Heart left ventricle (tissue), 16 donors: ENCODE results near the gene ZBTB4. TPM values are rescaled to one million over a fixed set of nuclear protein-coding genes. Genes with fewer than 3 reads are reported as not detected.
A peak's percentile ranks its signal among the peaks of the same experiment; 100 is the strongest.

Experiments
- ATAC-seq, 4 donors: fragments of 200-7000 bp; cut with Tn5 transposase; one replicate each; pipeline ENCODE4 v1.9.1; 2020 to 2022; ENCODE audit warnings: moderate library complexity in 4 of 4, mild to moderate bottlenecking in 3 of 4, moderate number of reproducible peaks in 1 of 4
- DNase-seq, 5 donors: peaks; one replicate each; pipeline ENCODE4 v3.0.0-alpha.2; 2020
- H3K27ac ChIP-seq, 12 donors: fragments of 200-600 bp; sonication (generic) in 4 of 12; one replicate each; pipeline versions ENCODE4 v1.5.0 to v1.8.0; 2016 to 2022; ENCODE audit warnings: mild to moderate bottlenecking in 2 of 12
- H3K27me3 ChIP-seq, 9 donors: fragments of 200-600 bp; sonication (generic) in 2 of 9; one replicate each; pipeline versions ENCODE4 v1.5.1 to v1.8.0; 2016 to 2022; ENCODE audit warnings: mild to moderate bottlenecking in 3 of 9
- H3K36me3 ChIP-seq, 9 donors: fragments of 200-600 bp; sonication (generic) in 2 of 9; one replicate each; pipeline versions ENCODE4 v1.5.0 to v1.8.0; 2018 to 2022; ENCODE audit warnings: mild to moderate bottlenecking in 2 of 9
- H3K4me1 ChIP-seq, 12 donors: fragments of 200-600 bp; sonication (generic) in 4 of 12; one replicate each; pipeline versions ENCODE4 v1.5.0 to v1.8.0; 2016 to 2022; ENCODE audit warnings: mild to moderate bottlenecking in 3 of 12
- H3K4me3 ChIP-seq, 12 donors: fragments of 200-600 bp; sonication (generic) in 4 of 12; one replicate each; pipeline versions ENCODE4 v1.5.0 to v1.8.0; 2017 to 2022; ENCODE audit warnings: mild to moderate bottlenecking in 9 of 12, moderate library complexity in 4 of 12
- H3K9me3 ChIP-seq, 12 donors: fragments of 200-600 bp; sonication (generic) in 4 of 12; one replicate each; pipeline versions ENCODE4 v1.5.0 to v1.8.0; 2016 to 2022; ENCODE audit warnings: mild to moderate bottlenecking in 1 of 12
- POLR2A ChIP-seq, 2 donors: fragments of 450-650 bp; IDR thresholded peaks; one replicate each; pipeline ENCODE4 v1.6.1; 2017; ENCODE audit warnings: antibody characterized with exemption in 2 of 2, mild to moderate bottlenecking in 2 of 2, moderate library complexity in 2 of 2
- WGBS, 4 donors: extraction: QIAGEN DNeasy Blood & Tissue Kit in 2 of 4; methylation state at CpG; one replicate each; pipeline versions ENCODE4 v1.1.5 to v1.1.7; 2013 to 2018; 5-methylcytosine and 5-hydroxymethylcytosine counted together
- intact Hi-C, 10 donors: fragments of 100-400 bp; cut with DNase I; formaldehyde crosslinking; loops; one replicate each; pipeline versions ENCODE4 v1.11.1 to v1.14.2; 2022
- polyA plus RNA-seq, 2 donors: library from polyadenylated mRNA; stranded (reverse); fragments of 200-250 nt; gene quantifications; one replicate each; pipeline ENCODE4 v1.2.3, GENCODE V29; 2013
- total RNA-seq, 9 donors: library from RNA; depleted of rRNA in 2 of 9; stranded (reverse); fragments of >200 nt in 2 of 9; fragmentation: NEBNext Ultra II Directional in 3 of 9; extraction: Animal tissue kit (Norgen Biotek cat#: 25700) in 3 of 9; gene quantifications; one replicate each; pipeline versions ENCODE4 v1.1.0 to v1.2.4, GENCODE V29; 2016 to 2023
- TF ChIP-seq, protein P1 (sequence below), 12 donors: fragments of 200-600 bp; sonication (generic) in 4 of 12; IDR thresholded peaks; one replicate each; pipeline versions ENCODE4 v1.5.0 to v1.8.0; 2018 to 2022; ENCODE audit warnings: antibody characterized with exemption in 12 of 12, mild to moderate bottlenecking in 5 of 12
- donor health status: ischemic (EF 13 %, LVEDD 7.1; RV severe dilation, severe dysfunction).
- donor health status: healthy with polysubstance abuse.
- donor health status: DM: no; HTN: yes; CAD: no.
- donor health status: DM: no; HTN: no; CAD: no.
- donor health status: ischemic (EF 25% LVEDD 6.9; RV normal size, moderate dysfunction).
- donor health status: ischemic (EF 25% LVEDD 5.7; RV mildly dilated, moderate dysfunction).
- donor health status: healthy.
- donor health status: DM: yes; HTN: yes; CAD: no.
- donor health status: ischemic (EF 35%, LVEDD 5.7; RV mildly dilated, moderate dysfunction).
- donor health status: nonischemic (EF 11% LVEDD 7.7; RV severe dilation, severe dysfunction).
- donor health status: DM: yes; HTN: yes; CAD: no.
- donor health status: PGD.
- donor health status: ischemic (EF 29% LVEDD 5.4; RV normal size, mild dysfunction).
- donor health status: nonischemic (EF 23%, LVEDD 6.1; RV moderate dilation, normal function).

Gene ZBTB4
- total and polyA plus RNA-seq, 11 donors, result 29.3 to 77.2 (median 58.9) TPM

- no peak for DNase-seq
These were observed 35.6 kb downstream of the ZBTB4 start for GRCh38 chr17:7443499-7444485.

GRCh38 chr17:7442142-7442541 lies 37.3 kb downstream of the ZBTB4 start:
- DNase-seq (peak in 1 of 5 donors; percentile 17), ATAC-seq (no peak)
- Histone ChIP-seq H3K4me3 (no peak overlapping the region), H3K9me3 (no peaks in the 10 kb centered on the region), H3K36me3 (no peaks in the 10 kb centered on the region), H3K27me3 (peaks cover 0 to 59% (median 12%) of the 10 kb centered on the region in 9 donors), H3K4me1 (peaks cover 0 to 63% (median 34%) of the 10 kb centered on the region in 12 donors), H3K27ac (no peak overlapping the region)
- 90 to 94% (median 94%) methylated on average over 2 of the region's 2 CpGs for WGBS, 4 donors
- intact Hi-C loops, result loop anchor here in 4 of 10 donors (5.0 to 10.0 kb wide), 2 partner anchors 35 to 403 kb away; partner anchors contain the start of gene ZBTB4 (in 3 of the 4)
- no peak for TF ChIP-seq POLR2A (IDR thresholded peaks at IDR 0.05)
- TF ChIP-seq, protein P1, sequence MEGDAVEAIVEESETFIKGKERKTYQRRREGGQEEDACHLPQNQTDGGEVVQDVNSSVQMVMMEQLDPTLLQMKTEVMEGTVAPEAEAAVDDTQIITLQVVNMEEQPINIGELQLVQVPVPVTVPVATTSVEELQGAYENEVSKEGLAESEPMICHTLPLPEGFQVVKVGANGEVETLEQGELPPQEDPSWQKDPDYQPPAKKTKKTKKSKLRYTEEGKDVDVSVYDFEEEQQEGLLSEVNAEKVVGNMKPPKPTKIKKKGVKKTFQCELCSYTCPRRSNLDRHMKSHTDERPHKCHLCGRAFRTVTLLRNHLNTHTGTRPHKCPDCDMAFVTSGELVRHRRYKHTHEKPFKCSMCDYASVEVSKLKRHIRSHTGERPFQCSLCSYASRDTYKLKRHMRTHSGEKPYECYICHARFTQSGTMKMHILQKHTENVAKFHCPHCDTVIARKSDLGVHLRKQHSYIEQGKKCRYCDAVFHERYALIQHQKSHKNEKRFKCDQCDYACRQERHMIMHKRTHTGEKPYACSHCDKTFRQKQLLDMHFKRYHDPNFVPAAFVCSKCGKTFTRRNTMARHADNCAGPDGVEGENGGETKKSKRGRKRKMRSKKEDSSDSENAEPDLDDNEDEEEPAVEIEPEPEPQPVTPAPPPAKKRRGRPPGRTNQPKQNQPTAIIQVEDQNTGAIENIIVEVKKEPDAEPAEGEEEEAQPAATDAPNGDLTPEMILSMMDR (IDR thresholded peaks at IDR 0.05), result no peak

More at GRCh38 chr17:7443499-7444485, 35.6 kb downstream of the ZBTB4 start:
- Histone ChIP-seq H3K4me3 (no peak overlapping the region), H3K27me3 (peaks cover 0 to 59% (median 12%) of the 10 kb centered on the region in 9 donors), H3K36me3 (no peaks in the 10 kb centered on the region), H3K9me3 (no peaks in the 10 kb centered on the region), H3K4me1 (peaks cover 0 to 46% (median 23%) of the 10 kb centered on the region in 12 donors), H3K27ac (peak overlapping the region in 1 of 12 donors; percentile 70)
- TF ChIP-seq, protein P1 (IDR thresholded peaks at IDR 0.05), result no peak
- no peak for TF ChIP-seq POLR2A (IDR thresholded peaks at IDR 0.05)
- ATAC-seq, result no peak
- intact Hi-C loops, result loop anchor here in 4 of 10 donors (5.0 to 10.0 kb wide), 2 partner anchors 34 to 401 kb away; partner anchors contain the start of gene ZBTB4 (in 3 of the 4)
- WGBS, 4 donors, result 82 to 92% (median 88%) methylated on average over 7 of the region's 7 CpGs

- 67 to 79% (median 71%) methylated on average over 7 of the region's 7 CpGs for WGBS, 4 donors
- no peaks in the 10 kb centered on the region for H3K36me3 ChIP-seq
- H3K27ac ChIP-seq, result no peak overlapping the region
- ATAC-seq (no peak), DNase-seq (peak in 1 of 5 donors; percentile 15)
- peaks cover 0 to 56% (median 12%) of the 10 kb centered on the region in 9 donors for H3K27me3 ChIP-seq
- no peak overlapping the region for H3K4me3 ChIP-seq
- intact Hi-C loops, result loop anchor here in 4 of 10 donors (5.0 to 10.0 kb wide), 2 partner anchors 36 to 404 kb away; partner anchors contain the start of gene ZBTB4 (in 3 of the 4)
- H3K9me3 ChIP-seq, result no peaks in the 10 kb centered on the region
- peaks cover 4 to 63% (median 43%) of the 10 kb centered on the region in 12 donors for H3K4me1 ChIP-seq
- TF ChIP-seq, protein P1 (IDR thresholded peaks at IDR 0.05), result no peak
- no peak for TF ChIP-seq POLR2A (IDR thresholded peaks at IDR 0.05)
These were observed 38.2 kb downstream of the ZBTB4 start for GRCh38 chr17:7441266-7441665.

DNA sequence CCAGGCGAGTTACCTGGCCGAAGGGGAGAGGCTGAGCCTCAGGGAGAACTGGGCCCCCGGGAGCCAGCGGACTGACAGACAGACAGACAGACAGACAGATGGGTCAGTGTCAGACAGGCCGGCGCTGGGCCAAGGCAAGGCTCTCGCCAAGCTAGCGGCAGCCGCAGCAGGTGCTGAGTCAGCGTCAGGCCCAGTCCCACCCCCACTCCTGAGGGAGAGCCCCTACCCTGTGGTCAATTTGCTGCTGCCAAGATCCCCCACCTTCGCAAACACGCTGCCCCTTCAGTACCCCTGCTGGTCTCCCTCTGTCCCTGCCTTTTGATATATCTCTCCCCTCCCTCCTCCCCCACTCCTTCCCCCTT lies 38.6 kb downstream of the ZBTB4 start:
- ATAC-seq, result no peak

More for the DNA sequence above, 38.6 kb downstream of the ZBTB4 start:
- H3K27ac ChIP-seq, result peak overlapping the region in 5 of 12 donors; percentile 15 to 66 (median 42)
- intact Hi-C loops, result loop anchor here in 4 of 10 donors (5.0 to 10.0 kb wide), 2 partner anchors 36 to 404 kb away; partner anchors contain the start of gene ZBTB4 (in 3 of the 4)
- peak in 4 of 5 donors; percentile 51 to 80 (median 66) for DNase-seq
- H3K36me3 ChIP-seq, result no peaks in the 10 kb centered on the region
- no peaks in the 10 kb centered on the region for H3K9me3 ChIP-seq
- H3K4me1 ChIP-seq, result peaks cover 4 to 66% (median 46%) of the 10 kb centered on the region in 12 donors
- no peak for TF ChIP-seq POLR2A (IDR thresholded peaks at IDR 0.05)
- TF ChIP-seq, protein P1 (IDR thresholded peaks at IDR 0.05), result no peak
- peaks cover 0 to 56% (median 12%) of the 10 kb centered on the region in 9 donors for H3K27me3 ChIP-seq
- H3K4me3 ChIP-seq, result peak overlapping the region in 8 of 12 donors; percentile 24 to 59 (median 52)
- 14 to 53% (median 22%) methylated on average over 2 to 12 of the region's 12 CpGs for WGBS, 4 donors
